Esophagus muscularis mucosa (tissue), 4 donors: ENCODE data around the gene CYTH1. TPM values are rescaled to one million over a fixed set of nuclear protein-coding genes. Genes with fewer than 3 reads are reported as not detected.

Source experiments
- DNase-seq: peaks from one replicate; pipeline ENCODE4 v3.0.0-alpha.2; 2017; ENCODE audit errors: extremely low spot score
- H3K27ac ChIP-seq, 4 donors: fragments of 200-600 bp; sonication (generic); replicated peaks in 1 of 4; 1 replicate in 3 of 4; 2 replicates in 1 of 4; pipeline ENCODE4 v1.5.1; 2016 to 2019; ENCODE audit warnings: mild to moderate bottlenecking in 1 of 4
- H3K27me3 ChIP-seq, 4 donors: fragments of 200-600 bp; sonication (generic); one replicate each; pipeline versions ENCODE4 v1.5.1 to v1.6.0; 2016 to 2019
- H3K36me3 ChIP-seq, 4 donors: fragments of 200-600 bp; sonication (generic); one replicate each; pipeline ENCODE4 v1.5.1; 2016 to 2019
- H3K4me1 ChIP-seq, 4 donors: fragments of 200-600 bp; sonication (generic); one replicate each; pipeline ENCODE4 v1.5.1; 2016 to 2019
- H3K4me3 ChIP-seq, 4 donors: fragments of 200-600 bp; sonication (generic); 1 replicate in 2 of 4; 2 replicates in 2 of 4; pipeline ENCODE4 v1.5.1; 2016 to 2019; ENCODE audit warnings: mild to moderate bottlenecking in 4 of 4, moderate library complexity in 1 of 4
- H3K9me3 ChIP-seq, 4 donors: fragments of 200-600 bp; sonication (generic); 1 replicate in 3 of 4; 2 replicates in 1 of 4; pipeline ENCODE4 v1.5.1; 2016 to 2019
- EP300 ChIP-seq: sonication (generic); formaldehyde crosslinking; IDR thresholded peaks from one replicate; pipeline ENCODE4 v1.6.1; 2017; ENCODE audit warnings: antibody characterized with exemption
- POLR2A ChIP-seq: fragments of 450-650 bp; IDR thresholded peaks from one replicate; pipeline ENCODE4 v1.6.1; 2017; ENCODE audit warnings: antibody characterized with exemption, moderate library complexity, mild to moderate bottlenecking, low read depth
- POLR2AphosphoS5 ChIP-seq, 2 donors: sonication (generic); formaldehyde crosslinking; IDR thresholded peaks; one replicate each; pipeline ENCODE4 v1.6.1; 2017; ENCODE audit warnings: antibody characterized with exemption in 2 of 2
- WGBS: methylation state at CpG from one replicate; pipeline ENCODE4 v1.1.5; 2018; 5-methylcytosine and 5-hydroxymethylcytosine counted together
- intact Hi-C: fragments of 100-400 bp; cut with DNase I; formaldehyde crosslinking; loops from one replicate; pipeline ENCODE4 v1.15.1; 2023
- total RNA-seq, 4 donors: library from RNA; depleted of rRNA; stranded (reverse); fragments of >200 nt; gene quantifications; one replicate each; pipeline versions ENCODE4 v1.1.0 to v1.2.1, GENCODE V29; 2016
- TF ChIP-seq, protein P1 (sequence below), 3 experiments: fragments of 200-600 bp in 2 of 3; fragments of 450-650 bp in 1 of 3; sonication (generic) in 2 of 3; IDR thresholded peaks; one replicate each; pipeline ENCODE4 v1.5.1; 2017 to 2019; ENCODE audit warnings: antibody characterized with exemption in 3 of 3, mild to moderate bottlenecking in 2 of 3, moderate library complexity in 1 of 3

CYTH1 gene
- total RNA-seq, 4 donors from 2014 or later, result 25.7 to 39.4 (median 35.7) TPM

- WGBS, result 53% methylated on average over 8 of the region's 8 CpGs
- Histone ChIP-seq H3K36me3 (peaks cover 77 to 100% (median 98%) of the 10 kb centered on the region in 4 donors), H3K4me3 (no peak overlapping the region), H3K27me3 (no peaks in the 10 kb centered on the region), H3K4me1 (peaks cover 6 to 10% (median 9%) of the 10 kb centered on the region in 4 donors), H3K9me3 (no peaks in the 10 kb centered on the region), H3K27ac (peak overlapping the region; percentile 12 to 49 (median 34))
- no peak for DNase-seq
- no peak for TF ChIP-seq POLR2A
- TF ChIP-seq, protein P1, sequence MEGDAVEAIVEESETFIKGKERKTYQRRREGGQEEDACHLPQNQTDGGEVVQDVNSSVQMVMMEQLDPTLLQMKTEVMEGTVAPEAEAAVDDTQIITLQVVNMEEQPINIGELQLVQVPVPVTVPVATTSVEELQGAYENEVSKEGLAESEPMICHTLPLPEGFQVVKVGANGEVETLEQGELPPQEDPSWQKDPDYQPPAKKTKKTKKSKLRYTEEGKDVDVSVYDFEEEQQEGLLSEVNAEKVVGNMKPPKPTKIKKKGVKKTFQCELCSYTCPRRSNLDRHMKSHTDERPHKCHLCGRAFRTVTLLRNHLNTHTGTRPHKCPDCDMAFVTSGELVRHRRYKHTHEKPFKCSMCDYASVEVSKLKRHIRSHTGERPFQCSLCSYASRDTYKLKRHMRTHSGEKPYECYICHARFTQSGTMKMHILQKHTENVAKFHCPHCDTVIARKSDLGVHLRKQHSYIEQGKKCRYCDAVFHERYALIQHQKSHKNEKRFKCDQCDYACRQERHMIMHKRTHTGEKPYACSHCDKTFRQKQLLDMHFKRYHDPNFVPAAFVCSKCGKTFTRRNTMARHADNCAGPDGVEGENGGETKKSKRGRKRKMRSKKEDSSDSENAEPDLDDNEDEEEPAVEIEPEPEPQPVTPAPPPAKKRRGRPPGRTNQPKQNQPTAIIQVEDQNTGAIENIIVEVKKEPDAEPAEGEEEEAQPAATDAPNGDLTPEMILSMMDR (IDR thresholded peaks at IDR 0.05), result no peak
- no peak for TF ChIP-seq POLR2AphosphoS5 (IDR thresholded peaks at IDR 0.05)
- no peak for TF ChIP-seq EP300
- intact Hi-C loops, result no loop called here
Measured at GRCh38 chr17:78812855-78813254, 30.8 kb upstream of the CYTH1 start.

- peaks cover 74 to 96% (median 94%) of the 10 kb centered on the region in 4 donors for H3K36me3 ChIP-seq
- peaks cover 5 to 24% (median 13%) of the 10 kb centered on the region in 4 donors for H3K4me1 ChIP-seq
- no peak for DNase-seq
- no peak overlapping the region for H3K4me3 ChIP-seq
- intact Hi-C loops, result no loop called here
- no peaks in the 10 kb centered on the region for H3K9me3 ChIP-seq
- TF ChIP-seq POLR2AphosphoS5 (IDR thresholded peaks at IDR 0.05), result no peak
- TF ChIP-seq, protein P1 (IDR thresholded peaks at IDR 0.05), result no peak
- TF ChIP-seq EP300, result no peak
- no peak for TF ChIP-seq POLR2A
- no peaks in the 10 kb centered on the region for H3K27me3 ChIP-seq
- H3K27ac ChIP-seq, result no peak overlapping the region
- 88% methylated on average over 4 of the region's 4 CpGs for whole genome bisulfite sequencing
Measured at GRCh38 chr17:78808163-78808562, 26.1 kb upstream of the CYTH1 start.

DNA sequence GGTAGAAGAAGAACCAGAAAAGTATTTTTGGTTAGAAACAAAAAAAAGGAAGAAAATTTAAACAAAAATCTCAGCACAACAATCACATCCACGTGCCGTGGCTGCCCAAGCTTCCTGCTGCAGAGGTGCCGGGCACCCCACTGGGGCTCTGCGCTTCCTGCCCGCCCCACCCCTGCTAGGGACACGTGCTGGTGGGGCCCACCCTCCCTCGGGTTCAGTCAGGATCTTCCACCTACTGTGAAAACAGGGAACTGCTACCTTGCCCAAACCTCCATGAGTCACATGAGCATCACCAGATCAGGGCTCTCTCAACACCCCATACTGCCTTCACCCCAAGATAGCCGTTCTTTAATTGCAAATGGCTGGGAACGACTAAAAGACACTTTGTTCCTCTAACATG is 24.4 kb upstream of the CYTH1 start:
- H3K27ac ChIP-seq, result peak overlapping the region in 2 of 4 donors; percentile 17 to 63
- no peak overlapping the region for H3K4me3 ChIP-seq
- H3K4me1 ChIP-seq, result peaks cover 0 to 23% (median 11%) of the 10 kb centered on the region in 4 donors
- peaks cover 70 to 96% (median 94%) of the 10 kb centered on the region in 4 donors for H3K36me3 ChIP-seq
- TF ChIP-seq EP300 (no peak), POLR2AphosphoS5 (IDR thresholded peaks at IDR 0.05) (peak in 1 of 2 donors; percentile 43)
- 67% methylated on average over 9 of the region's 9 CpGs for WGBS
- DNase-seq, result no peak
- no peaks in the 10 kb centered on the region for H3K27me3 ChIP-seq
- no peaks in the 10 kb centered on the region for H3K9me3 ChIP-seq
- intact Hi-C loops, result no loop called here

DNA sequence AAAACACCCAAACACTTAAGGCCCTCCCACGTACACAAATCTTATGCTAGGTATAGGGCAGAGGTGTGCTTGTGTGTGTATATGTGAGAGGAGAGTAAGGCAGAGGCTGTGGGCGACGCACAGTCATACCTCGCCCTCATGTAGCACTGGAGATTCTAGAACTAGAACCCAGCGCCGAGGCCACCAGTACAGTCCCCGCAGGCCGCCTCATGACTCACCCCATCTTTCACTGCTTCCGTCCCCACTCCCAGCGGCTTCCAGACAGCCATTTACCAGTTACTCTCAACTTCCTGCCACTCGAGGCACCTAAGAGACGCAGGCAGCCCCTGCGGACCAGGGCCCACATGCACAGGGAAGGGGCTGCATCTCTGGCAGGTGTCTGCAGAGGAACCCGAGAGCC is 23.2 kb upstream of the CYTH1 start:
- Histone ChIP-seq H3K9me3 (no peaks in the 10 kb centered on the region), H3K27me3 (no peaks in the 10 kb centered on the region), H3K27ac (peak overlapping the region; percentile 34 to 63 (median 48)), H3K36me3 (peaks cover 61 to 94% (median 91%) of the 10 kb centered on the region in 4 donors), H3K4me3 (no peak overlapping the region), H3K4me1 (peaks cover 3 to 23% (median 13%) of the 10 kb centered on the region in 4 donors)
- WGBS, result 90% methylated on average over 14 of the region's 14 CpGs
- DNase-seq, result no peak
- TF ChIP-seq POLR2A, result no peak
- no peak for TF ChIP-seq EP300
- no peak for TF ChIP-seq POLR2AphosphoS5 (IDR thresholded peaks at IDR 0.05)
- TF ChIP-seq, protein P1 (IDR thresholded peaks at IDR 0.05), result no peak
- intact Hi-C loops, result no loop called here

DNA sequence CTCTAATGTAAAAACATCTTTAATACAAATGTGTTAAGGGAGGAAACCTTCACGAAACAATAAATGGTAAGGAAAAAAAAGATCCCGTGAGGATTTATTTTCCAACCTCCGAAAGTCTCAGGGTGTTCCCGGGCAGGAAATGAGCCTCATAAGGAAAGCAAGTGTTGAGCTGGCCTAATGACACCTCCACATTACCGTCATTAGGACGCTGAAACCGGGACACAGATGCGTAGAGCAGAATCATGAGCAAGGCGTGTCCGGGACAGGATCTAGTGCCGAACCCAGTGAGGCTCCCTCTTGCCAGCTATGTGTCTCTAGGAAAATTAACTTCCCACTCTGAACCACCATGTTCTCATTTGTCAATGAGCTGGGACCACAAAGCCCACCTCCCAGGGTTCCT is 22.7 kb upstream of the CYTH1 start:
- H3K4me1 ChIP-seq, result peaks cover 4 to 24% (median 15%) of the 10 kb centered on the region in 4 donors
- H3K4me3 ChIP-seq, result no peak overlapping the region
- DNase-seq, result no peak
- no peaks in the 10 kb centered on the region for H3K27me3 ChIP-seq
- H3K36me3 ChIP-seq, result peaks cover 59 to 92% (median 88%) of the 10 kb centered on the region in 4 donors
- H3K9me3 ChIP-seq, result no peaks in the 10 kb centered on the region
- intact Hi-C loops, result no loop called here
- WGBS, result 75% methylated on average over 11 of the region's 11 CpGs
- peak overlapping the region; percentile 34 to 63 (median 48) for H3K27ac ChIP-seq
- TF ChIP-seq POLR2A (no peak), EP300 (peak; percentile 24), POLR2AphosphoS5 (IDR thresholded peaks at IDR 0.05) (peak; percentile 49 to 72)
